ENCODE measurements around the gene HDAC6. TPM values are rescaled to one million over a fixed set of nuclear protein-coding genes. Genes with fewer than 3 reads are reported as not detected.
A peak's percentile ranks its signal among the peaks of the same experiment; 100 is the strongest.

The HDAC6 gene
- total and polyA plus RNA-seq, 2 of the 13 experiments (the other 11 are each of a cell fraction or from before 2014, with no cell fraction given) = 80.4 to 93.6 TPM

DNA sequence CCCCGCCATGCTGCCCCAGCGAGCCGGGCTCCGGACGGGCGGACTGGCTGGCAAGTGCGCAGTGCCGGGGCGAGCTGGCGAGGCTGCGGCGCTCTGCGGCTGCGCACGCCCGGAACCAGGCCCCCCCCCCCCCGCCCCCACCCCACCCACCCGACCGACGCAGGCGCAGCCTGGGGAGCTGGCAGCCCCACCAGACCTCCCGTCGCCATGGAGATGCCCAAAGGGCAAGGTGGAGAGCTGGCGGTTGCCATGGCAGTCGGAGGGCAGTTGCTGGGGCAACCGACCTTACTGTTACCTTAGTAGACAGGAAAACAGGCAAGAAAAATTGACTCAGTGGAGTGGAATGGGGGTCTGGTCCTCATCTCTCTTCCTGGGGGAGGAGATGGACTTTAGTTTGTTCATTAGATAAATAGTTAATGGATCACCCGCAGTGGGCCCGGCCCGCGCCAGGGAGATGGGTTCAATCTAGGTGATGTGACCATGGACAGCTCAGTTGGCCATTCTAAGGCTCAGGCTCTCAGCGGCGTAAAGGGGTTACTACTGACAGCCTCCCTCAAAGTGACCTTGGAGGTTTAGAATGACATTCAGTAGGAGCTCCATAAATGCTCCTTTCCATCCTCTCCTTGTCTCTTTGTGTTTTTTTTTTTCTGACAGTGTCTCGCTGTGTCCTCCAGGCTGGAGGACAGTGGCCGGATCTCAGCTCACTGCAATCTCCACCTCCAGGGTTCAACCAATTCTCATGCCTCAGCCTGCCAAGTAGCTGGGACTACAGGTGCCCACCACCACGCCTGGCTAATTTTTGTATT lies 33.9 kb downstream of the HDAC6 start, which contains the start of gene PCSK1N (continued):
- TF ChIP-seq, protein P1, sequence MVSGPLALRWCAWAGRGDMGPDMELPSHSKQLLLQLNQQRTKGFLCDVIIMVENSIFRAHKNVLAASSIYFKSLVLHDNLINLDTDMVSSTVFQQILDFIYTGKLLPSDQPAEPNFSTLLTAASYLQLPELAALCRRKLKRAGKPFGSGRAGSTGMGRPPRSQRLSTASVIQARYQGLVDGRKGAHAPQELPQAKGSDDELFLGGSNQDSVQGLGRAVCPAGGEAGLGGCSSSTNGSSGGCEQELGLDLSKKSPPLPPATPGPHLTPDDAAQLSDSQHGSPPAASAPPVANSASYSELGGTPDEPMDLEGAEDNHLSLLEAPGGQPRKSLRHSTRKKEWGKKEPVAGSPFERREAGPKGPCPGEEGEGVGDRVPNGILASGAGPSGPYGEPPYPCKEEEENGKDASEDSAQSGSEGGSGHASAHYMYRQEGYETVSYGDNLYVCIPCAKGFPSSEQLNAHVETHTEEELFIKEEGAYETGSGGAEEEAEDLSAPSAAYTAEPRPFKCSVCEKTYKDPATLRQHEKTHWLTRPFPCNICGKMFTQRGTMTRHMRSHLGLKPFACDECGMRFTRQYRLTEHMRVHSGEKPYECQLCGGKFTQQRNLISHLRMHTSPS (CRISPR knock-in tag; IDR thresholded peaks at IDR 0.05; ENCODE audit: low read depth) = peak; percentile 44; the same call in 1 of the 2 replicates
- TF ChIP-seq, protein P2, sequence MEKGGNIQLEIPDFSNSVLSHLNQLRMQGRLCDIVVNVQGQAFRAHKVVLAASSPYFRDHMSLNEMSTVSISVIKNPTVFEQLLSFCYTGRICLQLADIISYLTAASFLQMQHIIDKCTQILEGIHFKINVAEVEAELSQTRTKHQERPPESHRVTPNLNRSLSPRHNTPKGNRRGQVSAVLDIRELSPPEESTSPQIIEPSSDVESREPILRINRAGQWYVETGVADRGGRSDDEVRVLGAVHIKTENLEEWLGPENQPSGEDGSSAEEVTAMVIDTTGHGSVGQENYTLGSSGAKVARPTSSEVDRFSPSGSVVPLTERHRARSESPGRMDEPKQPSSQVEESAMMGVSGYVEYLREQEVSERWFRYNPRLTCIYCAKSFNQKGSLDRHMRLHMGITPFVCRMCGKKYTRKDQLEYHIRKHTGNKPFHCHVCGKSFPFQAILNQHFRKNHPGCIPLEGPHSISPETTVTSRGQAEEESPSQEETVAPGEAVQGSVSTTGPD (CRISPR knock-in tag; IDR thresholded peaks at IDR 0.05) = no peak
- TF ChIP-seq ZNF3 (CRISPR knock-in tag; IDR thresholded peaks at IDR 0.05) (no peak), RFX3 (CRISPR knock-in tag; IDR thresholded peaks at IDR 0.05) (peak; percentile 86), FOSL2 (CRISPR knock-in tag; IDR thresholded peaks at IDR 0.05) (0 out of 2 replicates have a peak, but pooled peaks have one; percentile 14), POLR2A (IDR thresholded peaks at IDR 0.05; ENCODE audit: insufficient read depth in 1 of 2, low read depth in 2 of 2, low read length in 2 of 2) (peak in 1 of 2 experiments; percentile 49; a peak in 2 of 4 replicates), ZKSCAN5 (CRISPR knock-in tag; IDR thresholded peaks at IDR 0.05) (peak; percentile 43; the same call in 1 of the 2 replicates), PITX1 (CRISPR knock-in tag; IDR thresholded peaks at IDR 0.05) (peak; percentile 27; the same call in 1 of the 2 replicates), RBFOX2 (IDR thresholded peaks at IDR 0.05; ENCODE audit: low read depth, low read length) (peak; percentile 48; the same call in 1 of the 2 replicates), ZNF333 (CRISPR knock-in tag; IDR thresholded peaks at IDR 0.05; ENCODE audit: borderline replicate concordance) (no peak), EP300 (IDR thresholded peaks at IDR 0.05; ENCODE audit: low read depth in 2 of 2, low read length in 2 of 2) (peak in 1 of 2 experiments; percentile 15; a peak in 1 of 4 replicates), EP300 (CRISPR knock-in tag; IDR thresholded peaks at IDR 0.05; ENCODE audit: borderline replicate concordance) (no peak)
- TF ChIP-seq, protein P3, sequence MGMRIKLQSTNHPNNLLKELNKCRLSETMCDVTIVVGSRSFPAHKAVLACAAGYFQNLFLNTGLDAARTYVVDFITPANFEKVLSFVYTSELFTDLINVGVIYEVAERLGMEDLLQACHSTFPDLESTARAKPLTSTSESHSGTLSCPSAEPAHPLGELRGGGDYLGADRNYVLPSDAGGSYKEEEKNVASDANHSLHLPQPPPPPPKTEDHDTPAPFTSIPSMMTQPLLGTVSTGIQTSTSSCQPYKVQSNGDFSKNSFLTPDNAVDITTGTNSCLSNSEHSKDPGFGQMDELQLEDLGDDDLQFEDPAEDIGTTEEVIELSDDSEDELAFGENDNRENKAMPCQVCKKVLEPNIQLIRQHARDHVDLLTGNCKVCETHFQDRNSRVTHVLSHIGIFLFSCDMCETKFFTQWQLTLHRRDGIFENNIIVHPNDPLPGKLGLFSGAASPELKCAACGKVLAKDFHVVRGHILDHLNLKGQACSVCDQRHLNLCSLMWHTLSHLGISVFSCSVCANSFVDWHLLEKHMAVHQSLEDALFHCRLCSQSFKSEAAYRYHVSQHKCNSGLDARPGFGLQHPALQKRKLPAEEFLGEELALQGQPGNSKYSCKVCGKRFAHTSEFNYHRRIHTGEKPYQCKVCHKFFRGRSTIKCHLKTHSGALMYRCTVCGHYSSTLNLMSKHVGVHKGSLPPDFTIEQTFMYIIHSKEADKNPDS (CRISPR knock-in tag; IDR thresholded peaks at IDR 0.05) = no peak
- TF ChIP-seq, protein P4, sequence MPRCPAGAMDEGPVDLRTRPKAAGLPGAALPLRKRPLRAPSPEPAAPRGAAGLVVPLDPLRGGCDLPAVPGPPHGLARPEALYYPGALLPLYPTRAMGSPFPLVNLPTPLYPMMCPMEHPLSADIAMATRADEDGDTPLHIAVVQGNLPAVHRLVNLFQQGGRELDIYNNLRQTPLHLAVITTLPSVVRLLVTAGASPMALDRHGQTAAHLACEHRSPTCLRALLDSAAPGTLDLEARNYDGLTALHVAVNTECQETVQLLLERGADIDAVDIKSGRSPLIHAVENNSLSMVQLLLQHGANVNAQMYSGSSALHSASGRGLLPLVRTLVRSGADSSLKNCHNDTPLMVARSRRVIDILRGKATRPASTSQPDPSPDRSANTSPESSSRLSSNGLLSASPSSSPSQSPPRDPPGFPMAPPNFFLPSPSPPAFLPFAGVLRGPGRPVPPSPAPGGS (CRISPR knock-in tag; IDR thresholded peaks at IDR 0.05) = no peak
- TF ChIP-seq, protein P5, sequence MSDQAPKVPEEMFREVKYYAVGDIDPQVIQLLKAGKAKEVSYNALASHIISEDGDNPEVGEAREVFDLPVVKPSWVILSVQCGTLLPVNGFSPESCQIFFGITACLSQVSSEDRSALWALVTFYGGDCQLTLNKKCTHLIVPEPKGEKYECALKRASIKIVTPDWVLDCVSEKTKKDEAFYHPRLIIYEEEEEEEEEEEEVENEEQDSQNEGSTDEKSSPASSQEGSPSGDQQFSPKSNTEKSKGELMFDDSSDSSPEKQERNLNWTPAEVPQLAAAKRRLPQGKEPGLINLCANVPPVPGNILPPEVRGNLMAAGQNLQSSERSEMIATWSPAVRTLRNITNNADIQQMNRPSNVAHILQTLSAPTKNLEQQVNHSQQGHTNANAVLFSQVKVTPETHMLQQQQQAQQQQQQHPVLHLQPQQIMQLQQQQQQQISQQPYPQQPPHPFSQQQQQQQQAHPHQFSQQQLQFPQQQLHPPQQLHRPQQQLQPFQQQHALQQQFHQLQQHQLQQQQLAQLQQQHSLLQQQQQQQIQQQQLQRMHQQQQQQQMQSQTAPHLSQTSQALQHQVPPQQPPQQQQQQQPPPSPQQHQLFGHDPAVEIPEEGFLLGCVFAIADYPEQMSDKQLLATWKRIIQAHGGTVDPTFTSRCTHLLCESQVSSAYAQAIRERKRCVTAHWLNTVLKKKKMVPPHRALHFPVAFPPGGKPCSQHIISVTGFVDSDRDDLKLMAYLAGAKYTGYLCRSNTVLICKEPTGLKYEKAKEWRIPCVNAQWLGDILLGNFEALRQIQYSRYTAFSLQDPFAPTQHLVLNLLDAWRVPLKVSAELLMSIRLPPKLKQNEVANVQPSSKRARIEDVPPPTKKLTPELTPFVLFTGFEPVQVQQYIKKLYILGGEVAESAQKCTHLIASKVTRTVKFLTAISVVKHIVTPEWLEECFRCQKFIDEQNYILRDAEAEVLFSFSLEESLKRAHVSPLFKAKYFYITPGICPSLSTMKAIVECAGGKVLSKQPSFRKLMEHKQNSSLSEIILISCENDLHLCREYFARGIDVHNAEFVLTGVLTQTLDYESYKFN (CRISPR knock-in tag; conservative IDR thresholded peaks at IDR 0.05) = peak; percentile 79
- TF ChIP-seq, protein P6, sequence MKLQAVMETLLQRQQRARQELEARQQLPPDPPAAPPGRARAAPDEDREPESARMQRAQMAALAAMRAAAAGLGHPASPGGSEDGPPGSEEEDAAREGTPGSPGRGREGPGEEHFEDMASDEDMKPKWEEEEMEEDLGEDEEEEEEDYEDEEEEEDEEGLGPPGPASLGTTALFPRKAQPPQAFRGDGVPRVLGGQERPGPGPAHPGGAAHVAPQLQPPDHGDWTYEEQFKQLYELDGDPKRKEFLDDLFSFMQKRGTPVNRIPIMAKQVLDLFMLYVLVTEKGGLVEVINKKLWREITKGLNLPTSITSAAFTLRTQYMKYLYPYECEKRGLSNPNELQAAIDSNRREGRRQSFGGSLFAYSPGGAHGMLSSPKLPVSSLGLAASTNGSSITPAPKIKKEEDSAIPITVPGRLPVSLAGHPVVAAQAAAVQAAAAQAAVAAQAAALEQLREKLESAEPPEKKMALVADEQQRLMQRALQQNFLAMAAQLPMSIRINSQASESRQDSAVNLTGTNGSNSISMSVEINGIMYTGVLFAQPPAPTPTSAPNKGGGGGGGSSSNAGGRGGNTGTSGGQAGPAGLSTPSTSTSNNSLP (IDR thresholded peaks at IDR 0.05; ENCODE audit: low read depth, low read length) = 0 out of 2 replicates have a peak, but pooled peaks have one; percentile 47

Data from HepG2 (cell line).